NCI-H128 (cell line): ENCODE data around the gene SMAD1.

Experiments used
- DNase-seq: peaks from one replicate; lab custom pipeline; 2025; ENCODE audit not compliant: unreplicated experiment; lab: John Stamatoyannopoulos, UW

The SMAD1 gene

GRCh38 chr4:145488310-145488709, 6.7 kb downstream of the SMAD1 start:
- DNase-seq: no peak

GRCh38 chr4:145489556-145489955, 7.9 kb downstream of the SMAD1 start:
- DNase-seq: no peak

- no peak for DNase-seq
Measured at GRCh38 chr4:145490361-145490760, 8.7 kb downstream of the SMAD1 start.

GRCh38 chr4:145490796-145491195, 9.1 kb downstream of the SMAD1 start:
- DNase-seq: no peak

DNA sequence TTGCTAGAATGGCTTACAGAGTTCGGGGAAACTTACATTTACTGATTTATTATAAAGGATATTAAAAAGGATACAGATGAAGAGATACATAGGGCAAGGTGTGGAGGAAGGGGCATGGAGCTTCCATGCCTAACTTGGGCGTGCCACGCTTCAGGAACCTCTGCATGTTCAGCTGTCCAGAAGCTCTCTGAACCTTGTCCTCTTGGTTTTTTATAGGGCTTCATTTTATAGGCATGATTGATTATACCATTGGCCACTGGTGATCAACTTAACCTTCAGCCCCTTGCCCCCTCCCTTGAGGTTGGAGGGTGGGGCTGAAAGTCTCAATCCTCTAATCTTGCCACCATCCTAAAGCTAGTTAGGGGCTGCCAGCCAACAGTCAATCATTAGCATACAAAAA, 10.7 kb downstream of the SMAD1 start:
- DNase-seq: no peak

- DNase-seq: no peak
Measured at GRCh38 chr4:145493166-145493565, 11.5 kb downstream of the SMAD1 start.

GRCh38 chr4:145494666-145495270, 13.1 kb downstream of the SMAD1 start:
- DNase-seq: no peak

DNA sequence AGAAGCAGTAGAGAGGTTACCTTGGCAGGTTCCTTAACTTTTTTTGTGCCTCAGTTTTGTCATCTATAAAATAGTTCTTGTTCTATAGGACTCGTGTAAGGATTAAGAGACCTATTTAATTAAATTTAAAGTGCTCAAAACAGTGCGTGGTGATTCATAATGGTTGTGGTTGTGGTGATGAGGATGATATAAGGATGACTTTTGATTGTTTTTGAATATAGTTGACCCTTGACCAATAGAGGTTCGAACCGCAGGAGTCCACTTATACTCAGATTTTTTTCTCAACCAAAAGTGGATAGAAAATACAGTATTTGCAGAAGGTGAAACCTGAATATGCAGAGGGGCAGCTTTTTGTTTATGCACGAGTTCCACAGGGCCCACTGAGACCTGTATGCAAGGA, 14.6 kb downstream of the SMAD1 start:
- DNase-seq: no peak

DNA sequence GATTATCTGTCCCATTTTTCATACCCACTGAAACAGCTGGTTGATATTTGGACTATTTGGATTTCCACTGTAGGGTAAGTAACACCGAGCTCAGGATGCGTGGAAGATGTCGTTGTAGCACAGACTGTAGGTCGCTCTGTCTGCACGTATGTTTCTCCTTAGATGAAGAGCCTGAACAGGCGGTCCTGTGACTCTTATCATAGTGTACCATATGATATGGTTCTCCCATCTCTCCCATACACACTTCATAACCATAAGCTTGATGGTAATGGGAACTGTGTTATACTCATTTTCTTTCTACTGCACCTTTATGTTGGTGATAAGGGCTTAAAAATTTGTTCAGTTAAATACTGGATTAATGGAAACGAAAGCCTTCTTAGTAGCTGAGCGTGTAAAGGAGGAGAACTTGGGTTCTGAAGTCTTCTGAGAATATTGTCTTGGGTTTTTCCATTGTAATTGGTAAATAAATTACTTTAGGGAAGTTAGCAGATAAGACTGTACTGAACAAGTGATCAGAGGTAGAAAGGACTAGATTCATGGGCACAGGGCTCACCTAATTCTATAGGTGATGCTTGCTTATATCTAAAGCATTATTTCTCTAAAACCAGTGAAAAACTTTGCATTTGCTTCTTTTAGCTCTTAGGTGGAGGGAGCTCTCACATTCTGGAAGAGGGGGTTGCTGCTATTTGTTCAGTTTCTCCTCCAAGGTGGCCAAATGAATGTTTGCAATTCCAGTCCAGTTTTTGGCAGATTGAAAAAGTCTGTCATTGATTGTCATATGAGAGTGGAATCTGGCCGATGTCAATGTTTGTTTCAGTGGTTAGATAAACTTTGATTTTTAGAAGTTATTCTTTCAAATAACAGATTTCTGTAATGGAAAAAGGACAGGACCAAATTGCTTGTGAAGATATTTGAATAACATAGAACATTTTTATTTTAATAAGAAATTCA, 15.8 kb downstream of the SMAD1 start:
- DNase-seq: no peak

DNA sequence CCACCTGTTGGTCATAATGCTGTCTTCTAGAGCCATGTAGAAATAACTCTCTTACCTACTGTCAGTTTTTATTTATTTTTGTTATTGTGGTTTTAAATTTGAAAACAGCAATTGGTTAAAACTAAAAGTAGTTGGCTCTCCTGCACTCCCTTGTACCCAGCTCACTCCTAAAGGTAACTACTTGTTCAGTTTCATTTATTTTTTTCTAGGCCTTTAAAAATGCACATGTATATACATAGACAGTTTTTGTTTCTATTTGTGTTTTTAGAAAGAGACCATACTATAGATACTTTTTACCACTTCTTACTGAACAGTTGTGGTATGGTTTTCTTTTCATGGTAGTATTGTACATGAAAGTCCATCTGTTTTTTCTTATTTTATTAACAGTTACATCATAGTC, 16.8 kb downstream of the SMAD1 start:
- no peak for DNase-seq

DNA sequence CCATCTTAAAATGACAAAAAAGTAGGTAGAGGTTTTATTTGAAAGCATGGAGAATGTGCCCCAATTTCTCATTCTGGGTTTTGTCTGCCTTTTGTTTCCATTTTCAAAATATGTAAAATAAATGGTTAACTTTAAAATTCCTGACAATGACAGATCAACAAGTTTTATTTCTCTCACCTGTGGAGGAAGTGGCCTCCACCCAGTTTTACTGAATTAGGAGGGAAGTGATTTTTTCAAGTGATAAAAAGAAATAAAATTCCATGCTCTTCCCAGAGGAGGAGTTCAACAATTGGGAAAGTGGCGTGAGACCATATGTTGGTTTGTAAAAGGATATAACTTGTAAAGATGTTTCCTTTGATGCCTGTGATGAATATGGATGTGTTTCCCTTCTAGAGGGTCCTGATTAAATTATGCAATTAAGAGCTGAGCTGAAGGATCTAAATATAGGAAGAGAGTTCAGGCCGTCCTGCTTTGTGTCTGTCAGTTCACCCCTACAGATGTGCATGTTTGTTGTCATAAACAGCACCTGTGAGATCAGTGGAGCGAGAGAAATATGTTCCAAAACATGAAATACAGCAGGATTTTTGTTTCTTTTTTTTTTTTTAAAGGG, 19.5 kb downstream of the SMAD1 start:
- DNase-seq: no peak

DNA sequence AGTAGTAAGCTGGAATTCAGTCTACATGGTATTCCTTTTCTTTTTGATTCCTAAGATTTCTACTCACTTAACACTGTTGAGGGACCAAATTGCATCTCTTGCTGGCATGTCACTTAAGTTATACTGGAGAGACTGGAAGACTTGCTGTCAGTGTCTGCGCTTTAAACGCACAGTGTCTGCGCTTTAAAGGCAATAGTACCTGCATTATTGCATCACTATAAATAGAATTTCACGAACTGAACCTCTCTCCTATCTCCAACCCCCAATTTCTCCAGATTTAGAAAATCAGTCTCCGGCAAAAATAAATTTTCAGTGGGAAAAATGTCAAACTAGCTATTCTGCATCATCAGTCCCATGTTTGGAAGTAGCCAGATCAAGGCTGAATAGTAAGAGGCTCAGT, 21.2 kb downstream of the SMAD1 start:
- no peak for DNase-seq

DNA sequence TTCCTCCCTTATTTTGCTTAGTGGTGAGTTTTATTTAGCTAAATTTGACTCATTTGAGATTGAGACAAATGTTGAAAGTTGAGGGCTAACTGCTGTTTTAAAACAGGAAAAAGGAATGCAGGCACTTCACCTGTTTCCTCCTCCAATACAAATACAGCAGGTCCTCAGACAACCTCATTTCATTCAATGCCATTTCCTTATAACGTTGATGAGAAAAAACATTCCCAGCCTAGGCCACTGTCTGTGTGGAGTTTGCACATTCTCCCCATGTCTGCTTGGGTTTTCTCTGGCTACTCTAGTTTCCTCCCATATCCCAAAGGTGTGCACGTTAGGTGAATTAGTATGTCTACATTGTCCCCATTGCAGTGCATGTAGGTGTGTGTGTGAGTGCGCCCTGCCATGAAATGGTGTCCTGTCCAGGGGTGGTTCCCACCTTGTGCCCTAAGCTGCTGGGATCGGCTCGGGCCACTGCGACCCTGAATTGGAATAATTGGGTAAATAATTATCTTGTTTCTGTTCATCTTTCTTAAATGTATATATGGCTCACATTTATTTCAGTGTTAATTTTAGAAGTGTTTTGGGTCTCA, 21.9 kb downstream of the SMAD1 start:
- DNase-seq: no peak

DNA sequence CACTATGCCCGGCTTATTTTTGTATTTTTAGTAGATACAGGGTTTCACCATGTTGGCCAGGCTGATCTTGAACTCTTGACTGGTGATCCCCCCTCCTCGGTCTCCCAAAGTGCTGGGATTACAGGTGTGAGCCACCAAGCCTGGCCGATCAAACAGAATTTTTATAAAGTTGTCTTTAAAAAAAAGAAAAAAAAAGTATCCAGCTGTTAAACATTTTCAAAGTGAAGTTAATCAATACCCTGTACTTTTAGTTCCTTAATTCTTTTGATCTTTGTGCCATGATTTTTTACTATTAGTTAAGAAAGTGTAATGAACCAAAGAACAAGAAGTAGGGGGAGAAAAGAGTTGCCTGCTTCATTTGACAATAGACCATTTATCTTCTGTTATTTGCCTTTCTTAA, 24.3 kb downstream of the SMAD1 start:
- DNase-seq: no peak

GRCh38 chr4:145507636-145508035, 26.0 kb downstream of the SMAD1 start:
- DNase-seq: no peak

GRCh38 chr4:145511913-145512522, 30.4 kb downstream of the SMAD1 start:
- DNase-seq: no peak

DNA sequence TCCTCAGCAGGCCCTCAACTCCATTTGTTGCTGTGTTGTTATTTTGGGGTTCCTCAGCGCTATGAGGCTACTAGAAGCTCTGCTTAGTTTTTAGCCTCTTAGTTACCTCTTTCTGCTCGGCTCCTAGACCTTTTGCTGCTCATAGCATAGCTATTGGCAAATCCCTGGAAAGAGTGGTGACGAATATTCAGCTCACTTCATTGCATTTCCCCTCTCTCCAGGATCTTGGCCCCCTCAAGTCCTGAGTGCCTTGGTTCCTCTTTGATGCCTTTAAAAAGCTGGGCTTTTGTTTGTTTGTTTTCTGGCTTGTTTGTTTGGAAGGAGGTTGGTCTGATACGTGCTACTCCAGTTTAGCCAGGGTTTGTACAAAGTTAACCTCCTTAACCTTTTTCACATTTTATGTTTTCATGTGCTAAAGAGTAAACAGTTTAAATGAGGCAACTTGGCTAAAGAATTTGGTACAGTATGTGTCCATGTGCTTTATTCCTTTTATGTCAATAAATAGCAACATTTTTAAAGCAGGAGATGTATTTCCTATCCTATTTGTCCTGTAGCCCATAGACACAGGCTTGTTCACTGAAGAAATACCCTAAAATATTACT, 31.5 kb downstream of the SMAD1 start:
- DNase-seq: no peak

DNA sequence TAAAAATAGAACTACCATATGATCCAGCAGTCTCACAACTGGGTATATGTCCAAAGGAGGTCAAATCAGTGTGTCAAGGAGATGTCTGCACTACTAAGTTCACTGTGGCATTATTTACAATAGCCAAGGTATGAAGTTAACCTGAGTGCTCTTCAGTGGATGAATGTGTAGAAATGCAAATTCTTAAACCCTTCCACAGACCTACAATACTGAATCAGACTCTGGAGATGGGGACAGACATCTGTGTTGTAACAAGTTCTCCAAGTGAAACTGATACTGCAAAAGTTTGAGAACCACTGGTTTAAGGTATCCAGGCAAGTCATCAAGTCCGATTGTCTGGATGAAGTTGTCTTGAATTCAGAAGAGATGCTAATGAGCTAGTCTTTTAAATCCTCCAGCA, 38.5 kb downstream of the SMAD1 start:
- DNase-seq: no peak

DNA sequence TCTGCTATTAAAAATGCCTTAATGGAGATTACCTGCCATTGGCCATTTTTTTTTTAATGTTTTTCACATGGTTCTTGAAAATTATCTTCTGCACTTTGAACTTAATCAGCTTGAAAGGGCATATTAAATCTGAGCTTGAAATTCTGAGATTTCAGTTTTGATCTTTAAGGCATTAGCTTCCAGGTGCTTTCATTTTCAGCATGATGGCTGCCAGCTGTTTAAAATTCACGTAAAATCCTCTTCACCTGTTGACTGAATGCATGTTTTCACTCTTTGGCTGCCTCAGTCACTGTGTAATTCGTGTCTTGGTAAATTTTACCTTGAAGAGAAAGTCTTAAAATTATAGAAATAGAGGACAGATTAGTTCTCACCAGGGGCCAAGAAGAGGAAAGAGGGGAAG, 39.6 kb downstream of the SMAD1 start:
- no peak for DNase-seq

DNA sequence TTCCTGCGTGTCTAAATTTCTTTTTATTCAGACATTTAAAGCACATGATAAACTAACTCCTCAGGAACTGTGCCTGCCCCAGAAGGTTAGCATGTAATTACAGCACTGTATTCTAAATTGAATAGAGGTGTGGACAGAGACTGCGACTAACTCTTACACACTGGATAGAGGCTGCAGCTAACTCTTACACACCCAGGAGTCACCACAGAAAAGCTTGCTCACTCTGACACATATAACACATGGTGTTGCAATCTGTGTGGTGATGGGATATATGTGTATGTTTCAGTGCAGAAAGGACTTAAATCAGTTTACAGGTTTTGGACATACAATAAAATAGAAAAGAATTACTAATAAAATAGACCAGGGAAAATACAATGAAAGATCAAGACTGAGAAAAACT, 41.5 kb downstream of the SMAD1 start:
- no peak for DNase-seq

GRCh38 chr4:145524552-145524951, 42.9 kb downstream of the SMAD1 start:
- no peak for DNase-seq
